GM20431 (cell line): ENCODE measurements around the gene METTL25B.

Experiments
- in situ Hi-C: fragments of 300-500 bp; cut with MseI, MboI; formaldehyde crosslinking; loops from one replicate; pipeline ENCODE4 v1.15.0; 2020; ENCODE audit warnings: low sequenced_read_pairs; ENCODE audit not compliant: unreplicated experiment

Gene METTL25B

DNA sequence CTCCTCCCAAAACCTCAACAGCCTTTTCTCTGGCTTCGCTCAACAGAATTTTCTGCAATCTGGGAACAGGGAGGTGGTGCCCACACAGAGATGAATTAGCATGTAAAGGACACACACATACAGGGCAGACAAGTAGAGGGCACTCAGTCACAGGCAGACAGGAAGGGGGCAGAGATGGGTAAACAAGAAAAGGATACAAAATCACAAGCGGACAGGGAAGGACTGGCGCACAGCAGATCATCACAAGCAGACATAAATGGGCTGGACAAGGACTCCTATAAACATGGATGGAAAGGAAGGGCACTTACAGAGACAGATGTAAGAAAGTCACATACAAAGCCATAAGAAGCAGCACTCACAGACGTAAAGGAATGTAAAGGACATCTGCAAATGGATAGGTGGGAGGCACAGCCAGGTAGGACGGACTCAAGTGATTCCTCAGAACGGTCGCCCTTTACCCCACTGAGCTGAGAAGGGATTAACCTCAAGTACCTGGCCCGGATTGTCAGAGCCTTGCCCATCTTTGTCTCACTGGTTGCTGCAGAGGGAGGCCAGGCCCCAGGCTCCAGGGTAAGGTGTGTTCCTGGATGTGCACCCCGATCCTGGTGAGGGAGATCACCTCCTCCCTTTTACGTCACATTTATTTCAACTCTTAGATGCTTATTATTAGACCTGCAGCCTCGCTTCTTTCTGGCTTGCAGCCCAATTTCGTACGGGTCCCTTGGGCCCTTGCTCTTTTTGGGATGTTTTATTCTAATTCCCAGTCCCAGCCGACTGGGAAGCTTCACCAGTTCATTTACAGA lies 38.2 kb downstream of the METTL25B start:
- in situ Hi-C loops, result no loop called here

DNA sequence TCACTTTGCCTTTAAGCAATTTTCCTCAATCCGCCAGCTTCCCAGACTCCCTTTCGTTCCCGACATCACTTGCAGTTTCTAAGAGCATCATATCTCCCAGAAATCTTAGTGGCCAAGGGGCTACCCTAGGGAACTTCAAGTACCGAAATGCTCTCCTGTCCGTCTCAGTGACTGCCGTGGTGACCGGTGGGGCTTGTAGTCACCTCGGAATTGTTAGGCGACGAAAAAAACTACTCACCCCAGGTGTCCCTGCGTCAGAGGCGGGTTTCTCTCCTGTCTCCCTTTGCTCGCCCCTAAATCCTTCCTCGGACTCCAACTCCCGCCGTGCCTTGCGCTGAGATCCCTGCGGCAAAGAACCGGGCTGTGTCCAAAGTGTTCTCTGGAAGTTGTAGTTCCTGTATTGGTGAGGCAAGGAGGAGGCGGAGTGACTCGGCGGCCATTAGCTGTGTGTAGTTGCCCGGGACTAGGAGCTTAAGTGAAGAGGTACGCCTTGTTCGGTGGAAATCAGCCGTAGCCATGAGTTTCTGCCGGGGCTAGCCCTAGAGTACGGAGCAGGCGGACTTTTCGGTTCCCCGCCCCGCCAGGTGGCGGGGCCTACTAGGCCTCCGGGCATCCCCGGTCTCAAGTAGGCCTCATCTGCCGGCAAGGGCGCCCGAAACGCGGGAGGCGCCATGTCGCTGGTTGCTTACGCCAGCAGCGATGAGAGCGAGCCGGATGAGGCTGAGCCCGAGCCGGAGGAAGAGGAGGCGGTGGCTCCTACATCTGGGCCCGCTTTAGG lies 39.0 kb downstream of the METTL25B start, which contains the start of gene PRCC:
Gene PRCC (plus strand): TSS at position 435 of the 778 bp plus-strand sequence. CDS start 237 bp downstream, at position 672.
- in situ Hi-C loops, result no loop called here

DNA sequence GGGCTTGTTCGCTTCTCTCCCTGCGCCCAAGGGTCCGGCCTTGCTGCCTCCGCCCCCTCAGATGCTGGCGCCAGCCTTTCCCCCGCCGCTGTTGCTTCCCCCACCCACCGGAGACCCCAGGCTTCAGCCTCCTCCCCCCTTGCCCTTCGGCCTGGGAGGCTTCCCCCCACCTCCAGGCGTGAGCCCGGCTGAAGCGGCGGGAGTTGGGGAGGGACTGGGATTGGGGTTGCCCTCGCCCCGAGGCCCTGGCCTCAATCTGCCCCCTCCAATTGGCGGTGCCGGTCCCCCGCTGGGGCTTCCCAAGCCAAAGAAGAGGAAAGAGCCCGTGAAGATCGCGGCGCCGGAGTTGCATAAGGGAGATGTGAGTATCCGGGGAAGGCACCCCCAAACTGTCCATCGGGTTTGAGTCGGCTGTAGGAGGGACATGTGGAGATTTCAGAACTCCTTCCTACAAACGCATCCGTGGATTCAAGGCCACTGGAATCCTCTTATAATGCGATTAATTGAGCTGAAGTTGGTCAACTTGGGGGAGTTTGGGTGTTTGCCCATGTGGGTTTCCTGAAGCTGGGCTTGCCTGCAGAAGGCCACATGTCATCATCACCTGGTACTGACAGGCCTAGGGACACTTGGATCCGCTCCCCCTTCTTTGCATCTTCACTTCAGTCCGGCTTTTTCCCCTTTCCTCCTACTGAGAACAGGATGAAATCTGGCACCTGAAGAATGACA lies 39.8 kb downstream of the METTL25B start:
- in situ Hi-C loops, result no loop called here

DNA sequence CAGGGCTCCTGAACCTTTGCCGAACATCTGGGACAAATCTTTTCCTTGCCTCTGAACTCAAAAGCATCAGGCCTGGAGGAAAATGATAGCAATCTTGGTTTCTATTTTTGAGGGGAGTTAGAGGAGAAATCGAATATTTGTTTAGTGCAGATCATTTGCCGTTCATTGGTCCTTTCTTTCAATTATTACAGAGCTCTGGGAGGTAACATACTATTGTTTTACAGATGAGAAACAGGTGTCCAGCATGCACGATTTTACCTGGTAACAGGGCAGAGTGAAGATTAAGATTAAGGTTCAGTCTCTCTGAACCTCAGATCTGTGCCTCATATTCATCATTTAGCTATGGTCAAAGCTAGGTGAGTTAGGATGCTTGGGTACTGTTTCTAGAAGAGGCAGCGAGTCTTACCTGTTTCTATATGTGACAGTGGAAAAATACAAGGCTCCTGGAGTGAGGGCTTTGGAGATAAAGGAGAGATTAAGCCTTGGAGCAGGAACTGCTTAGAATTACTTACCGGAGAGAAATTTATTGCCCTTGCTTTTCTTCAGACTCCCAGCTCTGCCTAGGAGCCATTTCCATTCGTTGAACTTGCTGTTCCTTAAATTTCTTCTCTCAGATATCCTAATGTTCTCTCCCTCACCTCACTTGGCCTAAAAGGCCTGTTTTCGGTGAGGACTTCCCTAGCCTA lies 40.5 kb downstream of the METTL25B start:
- in situ Hi-C loops, result no loop called here

DNA sequence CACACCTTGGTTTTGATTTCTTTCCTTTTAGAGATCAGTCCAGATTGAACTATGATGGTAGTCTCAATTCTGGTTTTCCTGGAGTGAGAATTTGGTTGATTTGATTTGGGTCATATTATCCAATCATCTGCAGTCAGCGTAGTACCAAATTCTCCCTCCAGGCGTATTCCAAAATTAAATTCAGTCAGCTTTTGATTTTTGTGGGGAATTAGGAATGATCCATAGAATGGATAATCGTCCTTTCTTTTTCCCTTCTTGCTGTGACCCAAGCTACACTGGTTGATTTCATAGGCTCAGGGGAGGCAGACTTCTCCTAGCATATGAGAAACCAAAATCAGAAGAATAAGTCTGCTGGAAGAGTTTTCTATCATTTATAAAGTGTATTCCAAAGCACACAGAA lies 44.0 kb downstream of the METTL25B start:
- in situ Hi-C loops, result no loop called here

DNA sequence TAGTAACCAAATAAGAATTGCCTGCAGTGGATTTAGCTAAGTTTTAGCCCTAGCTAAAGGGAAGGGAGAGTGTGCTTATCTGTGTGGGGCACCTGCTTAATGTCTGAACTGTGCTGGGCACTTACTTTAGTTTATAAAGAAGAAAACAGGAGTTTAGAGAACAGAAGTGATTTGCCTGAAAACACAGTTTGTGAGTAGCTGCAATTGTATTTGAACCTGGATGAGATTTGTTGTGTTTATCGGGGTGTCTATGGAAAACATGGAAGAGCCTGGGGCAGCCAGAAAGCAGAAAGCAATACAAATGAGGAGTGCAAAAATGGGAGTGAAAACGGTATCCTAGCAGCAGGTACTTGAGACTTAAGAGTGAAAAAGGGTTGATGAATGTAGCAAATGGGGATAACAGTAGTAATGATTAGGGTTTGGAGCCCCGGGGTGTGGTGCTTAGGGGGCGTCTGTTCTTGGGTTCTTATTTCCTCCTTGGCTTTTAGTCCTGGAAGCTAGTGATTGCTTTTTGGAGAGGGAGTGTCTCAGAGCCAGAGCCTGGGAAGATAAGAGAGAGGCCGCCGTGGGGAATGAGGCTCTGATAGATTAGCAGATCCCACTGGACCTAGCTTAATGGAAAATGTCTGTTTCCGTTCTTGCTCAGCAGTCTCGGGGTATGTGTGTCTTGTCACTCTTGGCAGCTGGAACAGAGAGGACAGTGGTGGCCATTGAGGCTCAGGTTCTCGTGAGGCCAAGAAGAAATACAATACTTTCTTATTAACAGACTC lies 44.6 kb downstream of the METTL25B start:
- in situ Hi-C loops, result no loop called here

DNA sequence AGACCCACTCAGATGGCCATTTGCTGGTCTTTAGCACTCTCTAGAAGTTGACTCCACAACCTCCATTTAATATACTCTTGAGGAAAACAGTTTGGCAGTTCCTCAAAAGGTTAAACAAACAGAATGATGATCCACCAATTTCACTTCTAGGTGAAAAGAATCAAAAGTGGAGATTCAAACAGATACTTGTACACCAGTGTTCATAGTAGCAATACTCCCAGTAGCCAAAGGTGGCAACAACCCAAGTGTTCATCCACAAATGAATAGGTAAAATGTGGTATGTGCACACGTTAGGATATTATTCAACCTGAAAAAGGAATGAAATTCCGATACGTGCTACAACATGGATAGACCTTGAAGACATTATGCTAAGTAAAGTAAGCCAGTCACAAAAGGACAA lies 45.3 kb downstream of the METTL25B start:
- in situ Hi-C loops, result no loop called here

DNA sequence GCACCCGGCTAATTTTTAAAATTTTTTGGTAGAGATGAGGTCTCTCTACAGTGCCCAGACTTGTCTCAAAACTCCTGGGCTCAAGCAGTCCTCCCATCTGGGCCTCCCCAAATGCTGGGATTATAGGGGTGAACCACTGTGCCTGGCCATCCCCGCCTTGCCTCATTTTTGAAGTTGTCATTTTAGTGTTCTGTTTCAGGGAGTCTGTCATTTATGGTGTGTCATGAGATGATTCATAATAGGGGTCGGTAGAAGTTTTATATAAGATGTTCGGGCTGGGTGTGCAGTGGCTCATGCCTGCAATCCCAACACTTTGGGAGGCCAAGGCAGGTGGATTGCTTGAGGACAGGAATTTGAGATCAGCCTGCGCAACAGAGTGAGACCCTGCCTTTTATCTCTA lies 47.5 kb downstream of the METTL25B start:
- in situ Hi-C loops, result no loop called here

DNA sequence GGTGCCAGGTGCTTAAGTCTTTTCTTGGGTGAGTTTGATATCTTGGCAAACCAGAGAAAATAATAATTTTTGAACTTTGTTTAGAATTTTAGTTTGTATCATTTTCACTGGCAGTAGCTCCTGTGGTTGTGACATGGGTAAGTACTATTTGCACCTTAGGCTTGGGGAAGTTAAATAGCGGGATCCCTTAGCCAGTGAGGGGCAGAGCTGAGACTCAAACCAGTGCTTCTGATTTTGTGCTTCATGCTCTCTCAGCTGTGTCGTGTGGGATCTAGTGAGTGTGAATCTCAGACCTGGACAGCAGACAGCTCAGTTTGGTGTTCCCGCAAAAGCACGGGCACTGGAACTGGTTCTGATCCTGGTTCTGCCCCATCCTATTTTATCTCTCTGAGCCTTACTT lies 48.7 kb downstream of the METTL25B start:
- in situ Hi-C loops, result no loop called here

DNA sequence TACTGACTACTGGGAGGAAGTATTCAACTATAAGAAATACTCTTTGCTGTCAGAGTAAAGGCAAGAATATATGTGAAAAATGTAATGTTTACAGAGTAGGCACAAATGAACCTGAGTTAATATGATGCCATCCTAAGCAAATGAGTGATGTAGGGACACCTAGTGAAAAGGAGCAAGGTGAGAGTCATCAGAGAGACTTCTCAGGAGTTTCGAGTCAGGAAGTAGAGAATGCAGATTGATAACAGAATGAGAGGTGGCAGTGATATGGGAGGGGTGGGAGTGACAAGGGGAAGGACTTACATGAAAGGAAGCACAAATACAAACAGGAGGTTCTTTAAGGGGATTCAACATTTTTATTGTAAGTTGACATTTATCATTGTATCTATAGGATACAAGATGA lies 49.3 kb downstream of the METTL25B start:
- in situ Hi-C loops, result no loop called here

DNA sequence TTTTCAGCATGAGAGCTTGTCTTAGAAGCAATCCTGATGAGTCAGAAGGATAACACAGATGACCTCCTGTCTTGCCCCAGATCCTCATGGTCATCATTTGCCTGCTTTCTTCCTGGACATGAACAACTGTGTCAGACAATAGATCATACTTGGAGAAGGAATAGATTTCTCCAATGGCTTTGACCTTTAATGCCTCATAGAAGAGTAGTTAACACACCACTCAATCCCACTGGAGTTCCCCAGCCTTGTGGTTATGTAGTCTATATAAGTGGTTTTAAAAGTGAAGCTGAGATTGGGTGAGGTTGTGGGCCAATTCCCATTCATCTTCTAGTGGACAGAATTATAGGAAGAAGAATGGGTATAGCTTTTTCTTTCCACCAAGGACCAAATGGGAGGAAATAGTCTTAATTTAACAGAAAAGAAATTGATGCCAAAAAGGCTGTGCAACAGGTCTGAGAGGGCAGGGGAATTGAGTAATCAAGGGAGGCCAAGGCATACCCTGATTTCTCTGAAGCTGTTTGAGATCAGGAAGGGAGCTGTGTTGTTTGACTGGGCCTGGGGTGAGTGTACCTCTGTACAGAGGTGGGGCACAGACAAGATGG lies 53.4 kb downstream of the METTL25B start:
- in situ Hi-C loops, result no loop called here

DNA sequence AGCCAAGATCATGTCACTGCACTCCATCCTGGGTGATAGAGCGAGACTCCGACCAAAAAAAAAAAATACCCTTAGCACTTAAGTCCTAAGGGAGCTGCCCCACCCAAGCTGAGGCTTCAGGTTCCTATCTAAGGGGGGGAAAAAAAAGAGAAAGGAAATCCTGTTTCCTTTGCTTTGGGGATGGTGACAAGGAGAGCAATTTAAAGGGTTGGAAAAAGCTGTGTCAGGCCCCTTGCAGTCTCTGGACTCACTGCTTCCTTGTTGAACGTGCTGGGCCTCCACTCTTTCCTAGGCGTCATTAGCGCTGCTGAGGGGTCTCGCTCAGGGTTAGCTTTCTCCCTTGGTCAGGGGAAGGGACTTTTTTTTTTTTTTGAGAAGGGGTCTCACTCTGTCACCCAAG lies 57.2 kb downstream of the METTL25B start:
- in situ Hi-C loops, result no loop called here
